Cardiac septum (tissue), 1 donor: Measurements from ENCODE around the gene ZMYND8. TPM values are rescaled to one million over a fixed set of nuclear protein-coding genes. Genes with fewer than 3 reads are reported as not detected.
"Not testable (repeated sequence)": the region's sequence is repeated elsewhere in the genome, so short reads cannot be mapped to it uniquely, and the experiment has no call there.

ENCODE experiments used
- DNase-seq: peaks from one replicate; pipeline ENCODE4 v3.0.0-alpha.2; 2020; ENCODE audit warnings: low spot score
- intact Hi-C: fragments of 100-400 bp; cut with DNase I; formaldehyde crosslinking; loops from one replicate; pipeline ENCODE4 v1.14.0; 2022
- total RNA-seq: library from RNA; stranded (reverse); fragmentation: NEBNext Ultra II Directional; extraction: Animal tissue kit (Norgen Biotek cat#: 25700); gene quantifications from one replicate; pipeline ENCODE4 v1.2.1, GENCODE V29; 2021
- donor health status: DM: no; HTN: no; CAD: no.

ZMYND8 gene
- total RNA-seq, 1 donor from 2014 or later, result 25.7 TPM

GRCh38 chr20:47260540-47261126 is 95.9 kb downstream of the ZMYND8 start:
- DNase-seq, intact Hi-C loops: not testable (repeated sequence)

GRCh38 chr20:47258745-47259695 is 97.5 kb downstream of the ZMYND8 start:
- intact Hi-C loops, result loop anchor here (5.0 kb wide), 1 partner anchor 47 kb away; no protein-coding TSS in a partner anchor
- peak; percentile 77 for DNase-seq

- intact Hi-C loops, result loop anchor here (5.0 kb wide), 1 partner anchor 45 kb away; no protein-coding TSS in a partner anchor
- no peak for DNase-seq
Observed at GRCh38 chr20:47257771-47258170, 98.7 kb downstream of the ZMYND8 start.

GRCh38 chr20:47257256-47257655 is 99.2 kb downstream of the ZMYND8 start:
- intact Hi-C loops, result loop anchor here (5.0 kb wide), 1 partner anchor 45 kb away; no protein-coding TSS in a partner anchor
- DNase-seq, result no peak

- intact Hi-C loops, result loop anchor here (5.0 kb wide), 1 partner anchor 44 kb away; no protein-coding TSS in a partner anchor
- DNase-seq, result no peak
Observed at GRCh38 chr20:47256668-47257236, 99.7 kb downstream of the ZMYND8 start.

- intact Hi-C loops, result no loop called here
Observed at GRCh38 chr20:47253872-47254271, 102.6 kb downstream of the ZMYND8 start.

GRCh38 chr20:47252879-47253307 is 103.6 kb downstream of the ZMYND8 start:
- intact Hi-C loops, result no loop called here
- peak; percentile 67 for DNase-seq

More at GRCh38 chr20:47253872-47254271, 102.6 kb downstream of the ZMYND8 start:
- DNase-seq, result peak; percentile 15

- peak; percentile 39 for DNase-seq
- intact Hi-C loops, result no loop called here
Observed at GRCh38 chr20:47251154-47252020, 105.1 kb downstream of the ZMYND8 start.

GRCh38 chr20:47250360-47250759 is 106.1 kb downstream of the ZMYND8 start:
- peak; percentile 17 for DNase-seq
- intact Hi-C loops, result no loop called here

- DNase-seq, result no peak
- intact Hi-C loops, result no loop called here
Observed at GRCh38 chr20:47249913-47250312, 106.6 kb downstream of the ZMYND8 start.

GRCh38 chr20:47248448-47248966 is 108.0 kb downstream of the ZMYND8 start:
- DNase-seq, result no peak
- intact Hi-C loops, result no loop called here

- DNase-seq, result no peak
- intact Hi-C loops, result no loop called here
Observed at GRCh38 chr20:47247972-47248371, 108.5 kb downstream of the ZMYND8 start.

GRCh38 chr20:47246061-47246777 is 110.3 kb downstream of the ZMYND8 start:
- intact Hi-C loops, result no loop called here
- no peak for DNase-seq

GRCh38 chr20:47245166-47245565 is 111.3 kb downstream of the ZMYND8 start:
- intact Hi-C loops, DNase-seq: not testable (repeated sequence)

GRCh38 chr20:47244451-47244850 is 112.0 kb downstream of the ZMYND8 start:
- intact Hi-C loops, result no loop called here

GRCh38 chr20:47243532-47244305 is 112.8 kb downstream of the ZMYND8 start:
- DNase-seq, result no peak
- intact Hi-C loops, result no loop called here

More at GRCh38 chr20:47244451-47244850, 112.0 kb downstream of the ZMYND8 start:
- DNase-seq, result no peak

- intact Hi-C loops, result no loop called here
- DNase-seq, result no peak
Observed at GRCh38 chr20:47243003-47243402, 113.5 kb downstream of the ZMYND8 start.
